NOMO-1 treated with DMSO at 0.1 percent for 48 hours (cell line): ENCODE data around the gene CARD11.

Experiments used
- DNase-seq: peaks from one replicate; lab custom pipeline; 2025; ENCODE audit not compliant: unreplicated experiment; lab: John Stamatoyannopoulos, UW

The CARD11 gene

DNA sequence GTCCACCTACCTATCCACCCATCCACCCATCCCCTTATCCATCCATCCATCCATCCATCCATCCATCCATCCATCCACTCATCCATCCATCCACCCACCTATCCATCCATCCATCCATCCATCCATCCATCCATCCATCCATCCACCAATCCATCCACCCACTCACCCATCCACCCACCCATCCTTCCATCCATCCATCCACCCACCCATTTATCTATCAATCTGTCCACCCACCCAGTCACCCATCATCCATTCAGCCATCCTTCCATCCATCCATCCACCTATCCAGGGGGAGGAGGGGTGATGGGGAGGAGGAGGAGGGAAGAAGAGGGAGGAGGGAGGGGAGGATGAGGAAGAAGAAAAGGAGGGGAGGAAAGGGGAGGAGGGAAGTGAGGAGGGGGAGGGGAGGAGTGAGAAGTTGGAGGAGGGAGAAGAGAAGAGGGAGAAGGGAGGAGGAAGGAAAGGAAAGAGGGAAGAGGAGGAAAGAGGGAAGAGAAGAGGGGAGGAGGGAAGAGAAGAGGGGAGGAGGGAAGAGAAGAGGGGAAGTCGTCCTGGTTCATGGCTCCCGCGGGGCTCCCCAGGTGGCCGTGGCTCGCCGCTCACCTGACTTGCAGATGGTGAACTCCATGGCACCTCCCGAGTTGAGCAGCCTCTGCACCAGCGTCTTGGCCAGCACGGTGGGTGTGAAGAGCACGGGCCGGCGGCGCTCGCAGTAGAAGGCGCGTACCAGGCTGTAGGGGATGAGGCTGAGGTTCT, 130.8 kb downstream of the CARD11 start:
- DNase-seq, result no peak

- DNase-seq, result no peak
Measured at GRCh38 chr7:2911466-2911865, 132.2 kb downstream of the CARD11 start.

DNA sequence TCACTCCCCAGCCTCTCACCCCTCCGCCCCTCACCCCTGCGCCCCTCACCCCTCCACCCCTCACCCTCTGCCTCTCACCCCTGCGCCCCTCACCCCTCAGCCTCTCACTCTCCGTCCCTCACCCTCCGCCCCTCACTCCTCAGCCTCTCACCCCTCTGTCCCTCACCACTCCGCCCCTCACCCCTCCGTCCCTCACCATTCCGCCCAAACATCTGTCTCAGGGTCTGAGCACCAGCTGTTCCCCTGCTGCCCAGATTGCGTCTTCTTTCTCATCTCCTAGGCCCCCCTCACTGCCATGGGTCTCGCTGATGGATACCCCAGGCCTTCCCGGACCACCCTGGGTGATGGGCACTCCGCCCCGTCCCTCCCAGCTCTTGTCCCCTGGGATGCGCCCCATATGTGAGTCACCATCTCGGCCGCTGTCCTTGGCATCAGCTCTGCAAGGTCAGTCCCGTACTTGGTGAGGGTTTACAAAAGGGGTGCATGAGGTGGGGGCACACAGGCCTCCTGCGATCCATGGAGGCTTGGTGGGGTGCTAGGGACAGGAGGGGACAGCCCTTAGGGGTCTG, 134.1 kb downstream of the CARD11 start:
- DNase-seq, result no peak

- no peak for DNase-seq
Measured at GRCh38 chr7:2909043-2909442, 134.6 kb downstream of the CARD11 start.

DNA sequence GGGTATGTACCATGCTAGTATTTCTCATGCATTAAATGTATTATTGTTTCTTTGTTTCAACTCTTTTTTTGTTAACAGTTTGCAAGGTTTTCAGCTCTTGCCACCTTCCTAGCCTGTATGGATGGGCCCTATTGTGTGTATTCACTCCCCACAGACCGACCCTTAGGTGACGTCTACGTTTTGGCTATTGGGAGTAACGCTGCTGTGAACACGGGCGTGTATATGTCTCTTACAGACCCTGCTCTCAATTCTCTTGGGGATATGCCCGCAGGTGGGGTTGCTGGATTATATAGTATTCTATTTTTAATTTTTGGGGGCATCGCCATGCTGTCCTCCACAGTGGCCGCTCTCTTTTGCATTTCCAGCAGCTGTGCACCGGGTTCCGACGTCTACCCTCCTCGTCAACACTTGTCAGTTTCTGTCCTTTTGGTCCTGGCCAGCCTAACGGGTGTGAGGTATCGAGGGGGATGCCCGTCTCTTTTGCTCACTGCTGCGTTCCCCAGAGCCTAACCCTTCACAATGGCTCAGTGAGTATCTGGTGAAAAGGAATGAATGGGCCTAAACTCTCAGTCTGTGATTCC, 135.5 kb downstream of the CARD11 start:
- DNase-seq, result no peak

DNA sequence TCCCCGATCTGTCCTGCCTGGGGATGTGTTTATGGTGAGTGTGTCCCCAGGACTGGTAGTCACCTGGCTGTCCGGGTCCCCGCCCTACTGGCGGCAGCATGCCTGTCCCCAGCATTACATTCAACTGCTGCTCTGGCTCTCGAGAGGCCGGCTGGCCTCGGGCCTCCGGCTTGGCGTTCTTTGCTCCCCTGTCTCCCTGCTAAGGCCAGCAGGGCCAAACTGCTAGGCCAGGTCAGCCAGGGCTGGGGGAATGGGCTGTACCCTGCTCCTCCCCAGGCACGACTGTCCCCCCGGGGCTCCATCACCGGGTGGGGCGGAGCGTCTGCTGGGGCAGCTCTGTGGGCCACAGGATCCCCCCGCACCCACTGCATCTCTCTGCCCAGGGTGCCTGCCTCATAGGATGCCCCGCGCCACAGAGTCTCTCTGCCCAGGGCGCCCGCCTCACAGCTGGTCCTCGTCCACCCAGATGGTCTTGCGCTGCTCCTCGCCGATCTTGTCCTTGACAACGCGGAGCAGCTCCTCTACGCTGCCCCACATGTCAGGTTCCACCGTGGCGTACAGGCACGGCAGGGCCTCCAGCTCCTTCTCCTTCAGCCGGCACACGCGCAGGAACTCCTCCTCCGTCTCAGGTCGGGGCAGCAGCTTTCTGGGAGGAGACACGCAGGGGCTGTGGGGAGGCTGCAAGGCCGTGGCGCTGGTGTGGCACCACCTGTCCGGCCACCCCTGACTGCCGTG, 137.3 kb downstream of the CARD11 start:
- DNase-seq, result no peak

GRCh38 chr7:2905500-2905899, 138.2 kb downstream of the CARD11 start:
- DNase-seq, result no peak

DNA sequence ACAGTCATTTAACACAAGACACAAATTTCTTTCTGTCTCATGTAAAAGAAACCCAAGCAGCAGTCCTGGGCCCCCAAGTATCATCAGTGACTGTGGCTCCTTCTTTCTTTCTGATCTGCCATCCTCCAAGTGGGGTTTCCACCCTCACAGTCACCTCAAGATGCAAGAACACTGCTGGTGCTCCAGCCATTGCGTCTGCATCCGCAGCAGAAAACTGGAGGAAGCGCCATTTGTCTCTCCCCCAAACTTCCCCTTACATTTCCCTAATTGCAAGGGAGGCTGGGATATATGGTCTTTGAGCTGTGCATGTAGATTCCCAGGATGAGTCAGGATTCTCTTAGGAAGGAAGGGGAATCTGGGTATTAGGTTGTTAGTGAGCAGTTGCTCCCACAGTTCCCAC, 138.6 kb downstream of the CARD11 start:
- no peak for DNase-seq

DNA sequence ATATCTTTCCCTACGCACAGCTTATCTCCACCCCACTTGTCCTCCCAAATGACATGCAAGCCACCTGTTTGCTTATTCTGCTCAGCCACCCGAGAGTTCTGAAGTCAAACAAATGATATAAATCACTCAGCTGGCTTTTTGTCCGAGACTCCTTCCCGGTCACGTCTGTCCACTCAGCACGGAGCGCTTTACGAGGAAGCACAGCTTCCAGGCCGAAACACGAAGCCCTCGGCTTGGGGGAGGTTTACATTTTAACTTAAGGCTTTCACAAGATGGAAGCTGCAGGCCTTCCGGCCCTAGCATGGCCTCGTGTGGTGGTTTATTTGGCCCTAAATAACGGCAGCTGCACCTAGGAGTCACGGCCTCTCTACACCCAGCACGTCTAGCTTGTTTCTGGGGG, 139.5 kb downstream of the CARD11 start:
- no peak for DNase-seq

- DNase-seq, result no peak
Measured at GRCh38 chr7:2903682-2904162, 139.9 kb downstream of the CARD11 start.

DNA sequence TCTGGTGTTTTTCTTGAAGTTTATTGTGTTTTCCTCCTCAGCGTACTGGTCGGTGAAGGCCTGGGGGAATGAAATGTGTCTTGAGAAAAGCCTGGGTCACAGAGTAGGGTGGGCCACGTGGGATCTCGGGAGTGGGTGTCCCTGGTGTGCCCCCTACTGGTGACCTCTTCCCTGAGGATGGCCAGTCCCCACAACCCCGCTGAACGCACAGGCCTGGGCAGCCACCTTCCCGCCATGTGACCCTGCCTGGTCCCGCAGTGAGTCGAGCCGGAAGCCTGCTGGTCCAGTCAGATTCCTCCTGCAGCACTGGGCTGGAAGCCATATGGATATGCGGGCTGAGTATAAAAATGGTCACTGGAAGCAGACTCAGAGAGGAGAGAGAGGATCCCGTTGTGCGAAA, 146.6 kb downstream of the CARD11 start:
- DNase-seq, result no peak

DNA sequence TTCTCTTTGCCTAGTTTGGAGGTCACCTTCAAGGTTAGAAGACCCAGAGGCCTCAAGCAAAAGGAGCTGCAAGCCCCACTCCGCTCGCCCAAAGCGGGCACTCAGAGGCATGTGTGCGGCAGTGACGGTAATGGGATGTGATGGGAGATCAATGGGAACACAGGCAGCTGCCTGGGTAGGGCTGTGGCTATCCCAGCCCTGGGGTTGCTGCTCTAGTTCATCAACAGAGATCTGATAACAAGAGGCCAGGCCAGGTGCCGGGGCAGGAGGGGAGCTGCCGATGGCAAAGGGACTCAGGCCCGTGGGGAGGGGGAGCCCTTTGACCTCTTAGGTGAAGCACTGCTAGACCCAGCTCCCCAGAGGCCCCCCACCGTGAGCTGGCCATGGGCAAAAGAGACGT, 147.5 kb downstream of the CARD11 start:
- no peak for DNase-seq

- DNase-seq, result peak; percentile 2
Measured at GRCh38 chr7:2894118-2894940, 149.3 kb downstream of the CARD11 start.

- no peak for DNase-seq
Measured at GRCh38 chr7:2893411-2893861, 150.2 kb downstream of the CARD11 start.

GRCh38 chr7:2892549-2892948, 151.1 kb downstream of the CARD11 start:
- DNase-seq, result no peak

GRCh38 chr7:2887816-2888215, 155.9 kb downstream of the CARD11 start:
- no peak for DNase-seq

DNA sequence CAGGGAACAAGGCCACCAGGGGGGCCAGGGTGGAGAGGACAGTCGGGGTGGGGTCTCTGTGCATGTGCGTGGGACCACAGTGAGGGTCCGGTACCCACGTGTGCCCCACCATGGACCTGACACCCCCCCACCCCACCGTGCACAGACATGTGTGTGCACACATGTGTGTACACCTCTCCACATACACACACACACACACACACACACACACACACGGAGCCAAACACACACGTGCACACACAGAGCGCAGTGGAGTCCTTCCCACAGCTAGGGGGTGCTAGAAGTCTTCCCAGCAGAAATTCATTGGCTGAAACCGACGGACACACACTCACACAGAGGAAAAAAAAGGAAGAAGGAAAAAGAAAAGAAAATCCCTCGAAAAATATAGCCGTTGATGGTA, 156.8 kb downstream of the CARD11 start:
- DNase-seq, result peak; percentile 64

DNA sequence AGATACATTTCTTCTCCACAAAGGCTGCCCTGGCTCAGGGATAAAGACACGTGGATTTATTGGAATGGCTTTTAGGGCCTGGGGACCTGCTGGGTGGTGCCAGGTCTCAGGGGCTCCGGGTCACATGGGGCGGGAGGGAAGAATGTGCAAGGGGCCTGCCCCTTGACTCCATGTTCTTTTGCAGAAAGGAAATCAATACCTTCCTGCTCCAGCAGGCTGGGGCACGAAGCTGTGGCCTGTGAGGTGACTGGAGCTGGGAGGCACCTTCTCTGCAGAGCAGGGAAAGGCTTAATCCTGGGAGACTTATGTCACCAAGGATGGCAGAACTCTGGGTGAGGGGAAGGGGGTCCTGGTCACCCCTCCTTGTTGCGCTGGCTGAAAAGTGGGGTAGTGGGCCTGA, 157.3 kb downstream of the CARD11 start:
- no peak for DNase-seq

DNA sequence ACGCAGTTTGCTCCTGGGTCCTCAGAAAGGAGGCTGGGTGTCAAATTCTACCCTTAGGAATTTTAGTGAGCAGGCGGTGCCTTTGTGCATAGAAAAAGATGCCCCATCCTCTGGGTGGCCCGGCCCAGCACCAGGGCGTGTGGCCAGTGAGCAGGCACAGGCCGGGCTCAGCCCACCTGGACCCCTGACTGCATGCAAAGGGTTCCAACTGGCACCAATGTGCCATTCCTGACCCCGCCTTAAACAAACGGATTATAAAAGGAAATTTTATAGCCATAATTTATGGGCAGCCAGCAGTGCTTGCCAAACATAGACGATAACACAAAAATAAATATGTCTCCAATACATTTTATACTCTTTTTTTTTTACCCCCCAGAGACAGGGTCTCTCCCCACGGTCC, 159.5 kb downstream of the CARD11 start:
- no peak for DNase-seq

DNA sequence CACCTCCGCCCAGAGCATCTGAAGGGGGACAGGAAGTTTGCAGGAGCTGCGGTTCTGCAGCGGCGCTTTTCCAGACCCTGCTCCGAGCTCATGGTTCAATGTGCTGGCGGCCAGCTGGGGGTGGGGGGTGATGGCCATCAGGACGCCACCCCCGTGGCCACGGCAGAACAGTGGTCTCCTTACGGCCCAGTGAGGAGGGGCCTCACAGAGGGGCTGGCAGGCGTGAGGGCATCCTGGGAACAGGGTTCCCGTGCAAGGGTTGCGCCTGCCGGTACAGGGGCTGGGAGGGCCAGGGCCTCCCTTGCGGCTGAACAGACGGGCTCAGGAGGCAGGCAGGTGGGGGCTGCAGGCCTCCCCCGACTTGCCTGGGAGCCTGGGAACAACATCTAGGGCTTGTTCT, 160.6 kb downstream of the CARD11 start:
- DNase-seq, result no peak

- DNase-seq, result no peak
Measured at GRCh38 chr7:2882111-2882510, 161.6 kb downstream of the CARD11 start.
